Measurements from ENCODE around the gene SMYD3.

- TF ChIP-seq CTCF (conservative IDR thresholded peaks at IDR 0.05 in 1 of 2, IDR thresholded peaks at IDR 0.05 in 1 of 2; ENCODE audit: low read depth in 1 of 2, low read length in 2 of 2) (no peak), EZH2 (IDR thresholded peaks at IDR 0.05; ENCODE audit: low read length, missing control alignments) (no peak)
These were observed 677.9 kb downstream of the SMYD3 start for GRCh38 chr1:245829194-245829593.
